Activated T-cell treated with anti-CD3 and anti-CD28 coated beads for 48 hours (primary cell): ENCODE results near the gene PNPLA3.

Experiments
- DNase-seq: peaks from one replicate; pipeline ENCODE4 v3.0.0-alpha.2; 2020; ENCODE audit warnings: low read depth

PNPLA3 gene, protein sequence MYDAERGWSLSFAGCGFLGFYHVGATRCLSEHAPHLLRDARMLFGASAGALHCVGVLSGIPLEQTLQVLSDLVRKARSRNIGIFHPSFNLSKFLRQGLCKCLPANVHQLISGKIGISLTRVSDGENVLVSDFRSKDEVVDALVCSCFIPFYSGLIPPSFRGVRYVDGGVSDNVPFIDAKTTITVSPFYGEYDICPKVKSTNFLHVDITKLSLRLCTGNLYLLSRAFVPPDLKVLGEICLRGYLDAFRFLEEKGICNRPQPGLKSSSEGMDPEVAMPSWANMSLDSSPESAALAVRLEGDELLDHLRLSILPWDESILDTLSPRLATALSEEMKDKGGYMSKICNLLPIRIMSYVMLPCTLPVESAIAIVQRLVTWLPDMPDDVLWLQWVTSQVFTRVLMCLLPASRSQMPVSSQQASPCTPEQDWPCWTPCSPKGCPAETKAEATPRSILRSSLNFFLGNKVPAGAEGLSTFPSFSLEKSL

DNA sequence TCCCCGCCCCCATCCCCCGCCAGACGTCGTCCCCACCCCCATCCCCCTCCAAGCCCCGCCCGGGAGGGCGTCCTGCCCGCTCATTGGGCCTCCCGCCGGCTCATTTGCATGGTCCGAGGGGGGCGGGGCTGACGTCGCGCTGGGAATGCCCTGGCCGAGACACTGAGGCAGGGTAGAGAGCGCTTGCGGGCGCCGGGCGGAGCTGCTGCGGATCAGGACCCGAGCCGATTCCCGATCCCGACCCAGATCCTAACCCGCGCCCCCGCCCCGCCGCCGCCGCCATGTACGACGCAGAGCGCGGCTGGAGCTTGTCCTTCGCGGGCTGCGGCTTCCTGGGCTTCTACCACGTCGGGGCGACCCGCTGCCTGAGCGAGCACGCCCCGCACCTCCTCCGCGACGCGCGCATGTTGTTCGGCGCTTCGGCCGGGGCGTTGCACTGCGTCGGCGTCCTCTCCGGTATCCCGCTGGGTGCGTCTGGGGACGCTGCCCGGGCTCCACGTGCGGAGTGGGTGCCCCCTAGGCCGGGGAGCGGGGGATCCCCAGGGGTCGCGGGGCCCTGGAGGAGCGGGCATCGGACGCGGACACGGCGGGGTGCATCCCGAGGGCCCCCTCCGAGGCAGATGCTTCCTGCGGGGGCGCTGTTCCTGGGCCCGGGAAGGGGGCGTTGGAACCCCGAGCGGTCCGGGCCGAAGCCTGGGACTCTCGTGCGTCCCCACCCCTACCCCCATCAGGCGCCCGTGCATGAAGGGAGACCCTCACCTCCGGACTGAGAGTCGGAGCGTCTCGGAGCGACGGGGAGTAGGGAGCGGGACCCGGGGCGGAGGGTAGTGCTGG is at the start of gene PNPLA3:
PNPLA3 (plus strand) TSS at position 175 of the 834 bp plus-strand sequence; CDS start at position 282, 107 bp downstream.
- peak; percentile 72 for DNase-seq

DNA sequence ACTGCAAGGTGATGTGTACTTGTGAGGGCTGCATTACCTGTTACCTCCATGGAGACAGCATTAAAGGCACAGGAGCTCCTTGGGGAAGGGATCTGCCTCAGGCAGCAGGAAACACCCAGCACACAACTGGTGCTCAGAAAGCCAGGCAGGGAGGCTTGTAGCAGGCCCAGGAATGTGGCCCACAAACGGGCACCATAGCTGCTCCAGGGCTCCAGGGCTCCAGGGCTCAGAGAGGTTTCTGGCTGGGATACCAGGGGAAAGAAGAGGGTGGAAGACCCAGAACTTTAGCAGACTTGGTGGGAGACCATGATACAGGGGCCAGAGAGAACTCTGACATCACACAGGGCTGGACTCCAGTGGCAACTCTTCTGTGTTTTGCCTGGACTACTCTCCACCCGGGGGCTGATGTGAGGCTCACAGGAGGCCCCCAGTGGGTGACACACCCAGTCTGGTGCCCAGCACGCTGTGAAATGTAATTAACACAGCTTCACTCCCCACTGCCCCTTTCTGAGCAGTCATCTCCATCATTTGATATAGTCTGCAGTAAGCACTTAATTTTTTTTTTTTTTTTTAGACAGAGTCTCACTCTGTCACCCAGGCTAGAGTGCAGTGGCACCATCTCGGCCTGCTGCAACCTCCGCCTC is 46.6 kb upstream of the PNPLA3 start:
- DNase-seq = no peak

DNA sequence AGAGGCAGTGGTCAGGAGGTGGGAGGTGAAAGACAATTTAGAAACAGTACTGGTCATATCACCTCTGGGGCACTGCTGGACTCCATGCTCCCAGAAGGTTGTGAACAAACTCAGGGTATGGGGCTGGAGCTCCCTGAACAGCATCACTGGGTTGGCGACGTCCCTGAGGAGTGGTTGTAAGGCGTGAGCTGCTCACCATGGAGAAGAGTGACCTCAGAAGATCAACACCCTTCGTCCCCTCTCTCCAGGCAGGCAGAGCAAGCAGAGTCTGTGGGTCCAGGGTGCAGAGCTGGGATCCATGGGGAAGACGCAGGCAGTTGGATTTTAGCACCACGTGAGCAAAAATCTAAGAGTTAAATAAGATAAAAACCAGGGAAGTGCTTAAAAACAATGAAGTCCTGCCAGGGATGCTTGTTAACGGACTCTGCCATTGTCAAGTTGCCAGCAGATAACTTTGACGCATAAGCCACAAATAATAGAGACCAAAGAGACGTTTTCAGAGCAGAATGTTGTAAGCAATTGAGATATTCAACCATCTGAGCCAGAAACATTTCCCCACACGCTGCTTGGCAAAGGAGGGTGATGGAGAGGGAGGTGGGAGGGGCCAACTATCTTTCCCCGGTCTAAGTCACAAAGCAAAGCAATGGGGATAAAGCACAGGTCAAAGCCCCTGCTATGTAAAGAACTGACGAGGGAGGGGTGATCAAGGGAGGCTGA is 45.4 kb upstream of the PNPLA3 start:
- no peak for DNase-seq

- no peak for DNase-seq
These were observed 44.6 kb upstream of the PNPLA3 start for GRCh38 chr22:43878831-43879550.

- no peak for DNase-seq
These were observed 43.6 kb upstream of the PNPLA3 start for GRCh38 chr22:43879901-43880540.

DNA sequence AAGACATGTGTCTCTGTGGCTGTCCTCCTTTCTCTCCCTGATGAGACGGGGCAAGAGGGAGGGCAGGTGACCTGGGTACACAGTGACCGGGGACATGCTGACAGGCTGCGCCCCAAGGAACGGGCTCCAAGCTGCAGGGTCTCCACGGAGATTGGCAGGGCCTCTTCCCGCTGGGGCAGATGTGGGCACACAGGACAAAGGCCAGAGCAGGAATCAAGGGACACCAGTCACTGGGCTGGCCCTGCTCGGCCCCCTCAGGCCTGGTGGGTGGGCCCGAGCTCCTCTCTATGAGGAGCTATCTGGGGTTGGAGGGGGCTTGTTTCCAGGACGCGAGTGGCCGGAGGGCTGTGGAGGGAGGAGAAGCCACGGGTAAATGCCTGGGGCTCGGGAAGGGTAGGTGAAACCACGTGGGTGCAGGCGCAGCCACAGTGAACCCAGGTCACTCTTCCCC is 43.0 kb upstream of the PNPLA3 start:
- DNase-seq = no peak

- no peak for DNase-seq
These were observed 42.2 kb upstream of the PNPLA3 start for GRCh38 chr22:43881091-43882061.

DNA sequence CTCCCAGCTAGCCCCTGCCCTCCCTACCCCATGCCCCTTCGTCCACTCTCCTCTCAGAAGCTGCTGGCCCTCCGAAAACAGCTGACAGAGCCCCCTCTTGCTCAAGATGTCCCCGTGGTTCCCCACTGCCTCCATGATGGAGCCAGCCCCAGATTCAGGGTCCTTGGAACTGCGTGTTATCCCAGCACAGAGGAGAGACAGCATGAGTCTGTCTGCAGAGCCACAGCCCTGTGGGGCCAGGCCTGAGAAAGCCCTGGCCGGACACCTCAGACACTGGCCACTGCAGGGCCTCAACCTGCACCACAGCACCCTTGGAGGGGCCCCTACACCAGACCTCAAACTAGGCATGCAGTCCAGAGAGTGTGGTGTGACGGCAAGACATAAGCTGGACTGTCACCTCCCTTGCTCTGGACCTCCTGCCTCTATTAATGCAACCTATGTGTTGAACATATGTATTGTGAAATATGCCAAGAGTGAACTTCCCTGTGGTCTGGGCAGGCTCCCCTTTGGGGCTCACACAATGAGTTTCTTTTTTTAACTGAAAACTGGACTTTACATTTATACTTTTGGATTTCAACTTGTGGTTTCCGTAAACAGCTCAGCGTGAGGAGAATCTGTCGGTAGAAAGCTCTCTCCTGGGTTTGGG is 41.4 kb upstream of the PNPLA3 start:
- no peak for DNase-seq

- DNase-seq = peak; percentile 41
These were observed 40.5 kb upstream of the PNPLA3 start for GRCh38 chr22:43883012-43883661.

- DNase-seq = no peak
These were observed 39.7 kb upstream of the PNPLA3 start for GRCh38 chr22:43883719-43884415.

GRCh38 chr22:43884600-43885318 is 38.8 kb upstream of the PNPLA3 start:
- peak; percentile 48 for DNase-seq

DNA sequence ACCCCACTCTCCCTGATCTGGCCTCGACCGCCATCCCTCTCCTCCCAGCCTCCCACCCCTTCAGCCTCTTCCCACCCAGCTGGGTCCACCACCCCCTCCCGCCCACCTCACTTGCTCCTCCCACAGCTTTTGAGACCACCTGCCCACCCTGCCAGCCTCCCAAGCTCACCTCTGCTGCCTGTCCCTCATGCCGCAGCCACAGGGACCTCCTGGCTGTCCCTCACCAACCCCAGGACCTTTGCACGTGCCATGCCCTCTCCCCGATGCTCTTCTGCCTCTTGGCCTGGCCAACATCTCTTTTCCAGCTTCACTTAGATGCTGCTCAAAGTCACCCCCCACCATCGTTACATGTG is 38.3 kb upstream of the PNPLA3 start:
- DNase-seq = no peak

- DNase-seq = no peak
These were observed 37.8 kb upstream of the PNPLA3 start for GRCh38 chr22:43885786-43886185.

- no peak for DNase-seq
These were observed 37.4 kb upstream of the PNPLA3 start for GRCh38 chr22:43886231-43886630.

DNA sequence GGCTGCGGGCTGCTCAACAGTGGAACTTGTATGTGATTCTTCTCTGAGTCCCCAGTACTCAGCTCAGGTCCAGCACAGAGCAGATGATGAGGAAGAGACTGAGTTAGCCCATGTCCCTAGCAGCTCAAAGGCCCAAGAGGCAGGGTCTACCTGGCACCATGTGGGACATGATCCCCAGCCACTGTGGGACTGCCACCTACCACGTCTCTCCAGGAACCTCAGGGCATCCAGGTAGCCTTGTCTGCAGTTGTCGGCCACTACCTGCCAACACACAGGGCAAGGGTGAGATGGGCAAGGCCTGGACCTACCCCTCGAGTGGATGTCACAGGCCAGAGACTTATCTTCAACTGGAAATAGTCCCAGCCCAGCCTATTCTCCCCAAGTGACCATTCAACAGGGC is 36.2 kb upstream of the PNPLA3 start:
- DNase-seq = no peak

- no peak for DNase-seq
These were observed 34.9 kb upstream of the PNPLA3 start for GRCh38 chr22:43888740-43889139.

GRCh38 chr22:43889201-43889859 is 34.3 kb upstream of the PNPLA3 start:
- no peak for DNase-seq
